ENCODE data around the gene NDOR1.
"Not testable (repeated sequence)": the region's sequence is repeated elsewhere in the genome, so short reads cannot be mapped to it uniquely, and the experiment has no call there.

NDOR1 gene

GRCh38 chr9:137233143-137233980 lies 27.9 kb downstream of the NDOR1 start:
- DNase-seq: no peak

- no peak for DNase-seq
Measured at GRCh38 chr9:137234055-137234697, 28.7 kb downstream of the NDOR1 start.

GRCh38 chr9:137234758-137235423 lies 29.4 kb downstream of the NDOR1 start:
- DNase-seq: no peak

- DNase-seq: no peak
Measured at GRCh38 chr9:137235424-137236237, 30.1 kb downstream of the NDOR1 start.

GRCh38 chr9:137236238-137236935 lies 30.9 kb downstream of the NDOR1 start:
- peak; percentile 66 for DNase-seq

- DNase-seq: no peak
Measured at GRCh38 chr9:137236936-137237421, 31.5 kb downstream of the NDOR1 start.

- DNase-seq: no peak
Measured at GRCh38 chr9:137237759-137238726, 32.5 kb downstream of the NDOR1 start.

GRCh38 chr9:137239541-137240200 lies 34.2 kb downstream of the NDOR1 start:
- DNase-seq: not testable (repeated sequence)

- DNase-seq: peak; percentile 76
Measured at GRCh38 chr9:137240318-137240840, 34.9 kb downstream of the NDOR1 start.

GRCh38 chr9:137240841-137241489 lies 35.5 kb downstream of the NDOR1 start, which contains the start of gene TUBB4B:
Gene TUBB4B, plus strand, starts transcription at chr9:137241287. Its CDS starts 74 bp downstream, at chr9:137241361.
- peak; percentile 93 for DNase-seq

GRCh38 chr9:137241490-137242268 lies 36.2 kb downstream of the NDOR1 start:
- DNase-seq: peak; percentile 66

GRCh38 chr9:137242269-137243203 lies 37.0 kb downstream of the NDOR1 start:
- DNase-seq: no peak

GRCh38 chr9:137243266-137243625 lies 37.7 kb downstream of the NDOR1 start:
- not testable (repeated sequence) for DNase-seq

GRCh38 chr9:137243626-137244485 lies 38.4 kb downstream of the NDOR1 start:
- DNase-seq: no peak

- no peak for DNase-seq
Measured at GRCh38 chr9:137244486-137245449, 39.3 kb downstream of the NDOR1 start.

All from activated gamma-delta T cell (primary cell).